Lower lobe of right lung (tissue), 2 donors: Measurements from ENCODE around the gene FTL. TPM values are rescaled to one million over a fixed set of nuclear protein-coding genes. Genes with fewer than 3 reads are reported as not detected.
A peak's percentile ranks its signal among the peaks of the same experiment; 100 is the strongest.

Experiments
- ATAC-seq, 2 donors: fragments of 200-7000 bp; cut with Tn5 transposase; one replicate each; pipeline ENCODE4 v1.9.1; 2020 to 2022; ENCODE audit warnings: mild to moderate bottlenecking in 2 of 2, moderate library complexity in 2 of 2
- DNase-seq: peaks from one replicate; pipeline ENCODE4 v3.0.0-alpha.2; 2020
- H3K27ac ChIP-seq: fragments of 200-600 bp; one replicate; pipeline ENCODE4 v1.8.0; 2022
- H3K27me3 ChIP-seq: fragments of 200-600 bp; one replicate; pipeline ENCODE4 v1.8.0; 2022; ENCODE audit warnings: low read depth
- H3K36me3 ChIP-seq: fragments of 200-600 bp; one replicate; pipeline ENCODE4 v1.8.0; 2022; ENCODE audit warnings: mild to moderate bottlenecking
- H3K4me1 ChIP-seq: fragments of 200-600 bp; one replicate; pipeline ENCODE4 v1.8.0; 2022
- H3K4me3 ChIP-seq: fragments of 200-600 bp; one replicate; pipeline ENCODE4 v1.8.0; 2022; ENCODE audit warnings: mild to moderate bottlenecking
- H3K9me3 ChIP-seq: fragments of 200-600 bp; one replicate; pipeline ENCODE4 v1.8.0; 2022
- intact Hi-C: fragments of 100-400 bp; cut with DNase I; formaldehyde crosslinking; loops from one replicate; pipeline ENCODE4 v1.11.0; 2022
- total RNA-seq: library from RNA; stranded (reverse); fragmentation: NEBNext Ultra II Directional; extraction: Animal tissue kit (Norgen Biotek cat#: 25700); gene quantifications from one replicate; pipeline ENCODE4 v1.2.1, GENCODE V29; 2021
- TF ChIP-seq, protein P1 (sequence below): fragments of 200-600 bp; IDR thresholded peaks from one replicate; pipeline ENCODE4 v1.8.0; 2022; ENCODE audit warnings: antibody characterized with exemption, mild to moderate bottlenecking
- donor health status: DM: no; HTN: yes; CAD: no; lungs with severe emphysema.

FTL gene
- total RNA-seq, 1 donor from 2014 or later, result 9,799 TPM

DNA sequence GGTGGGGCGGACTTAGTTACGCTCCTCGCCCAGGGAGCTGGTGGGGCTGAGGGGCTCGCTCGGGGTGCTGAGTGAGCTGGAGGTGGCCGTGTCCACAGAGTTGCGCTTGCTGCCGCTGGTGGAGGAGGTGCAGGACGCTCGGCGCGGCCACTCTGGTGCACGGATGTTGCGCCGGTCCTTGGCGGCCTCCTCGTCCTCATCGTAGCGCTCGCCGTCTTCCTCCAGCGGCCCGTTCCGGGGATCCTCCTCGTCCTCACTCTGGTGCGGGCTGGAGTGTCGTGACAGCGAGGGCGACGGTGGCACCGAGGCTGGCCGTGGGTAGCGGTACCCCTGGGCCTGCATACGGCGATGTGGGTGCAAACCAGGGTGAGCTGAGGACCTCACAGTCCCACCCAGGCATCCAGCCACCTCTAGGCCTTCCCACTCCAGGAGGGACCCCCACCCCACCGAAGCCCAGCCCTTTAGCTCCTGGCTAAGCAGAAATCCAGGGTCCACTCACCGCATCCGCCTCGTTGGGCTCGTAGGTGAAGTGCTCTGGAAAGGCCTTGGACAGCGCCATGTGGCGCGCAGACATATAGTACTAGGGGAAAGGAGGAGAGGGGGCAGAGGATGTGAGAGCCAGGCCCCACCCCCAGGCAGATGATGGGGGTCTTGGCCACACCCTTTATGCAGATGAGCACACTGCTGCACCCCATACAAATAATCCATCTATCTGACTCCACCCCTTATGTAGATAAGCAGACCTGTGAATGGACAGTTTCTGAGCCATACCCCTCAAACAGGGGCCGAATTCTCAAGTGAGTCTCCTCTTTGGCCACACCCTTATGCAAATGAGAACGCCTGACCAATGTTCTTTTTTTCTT, 4.4 kb downstream of the FTL start:
- intact Hi-C loops, result no loop called here

DNA sequence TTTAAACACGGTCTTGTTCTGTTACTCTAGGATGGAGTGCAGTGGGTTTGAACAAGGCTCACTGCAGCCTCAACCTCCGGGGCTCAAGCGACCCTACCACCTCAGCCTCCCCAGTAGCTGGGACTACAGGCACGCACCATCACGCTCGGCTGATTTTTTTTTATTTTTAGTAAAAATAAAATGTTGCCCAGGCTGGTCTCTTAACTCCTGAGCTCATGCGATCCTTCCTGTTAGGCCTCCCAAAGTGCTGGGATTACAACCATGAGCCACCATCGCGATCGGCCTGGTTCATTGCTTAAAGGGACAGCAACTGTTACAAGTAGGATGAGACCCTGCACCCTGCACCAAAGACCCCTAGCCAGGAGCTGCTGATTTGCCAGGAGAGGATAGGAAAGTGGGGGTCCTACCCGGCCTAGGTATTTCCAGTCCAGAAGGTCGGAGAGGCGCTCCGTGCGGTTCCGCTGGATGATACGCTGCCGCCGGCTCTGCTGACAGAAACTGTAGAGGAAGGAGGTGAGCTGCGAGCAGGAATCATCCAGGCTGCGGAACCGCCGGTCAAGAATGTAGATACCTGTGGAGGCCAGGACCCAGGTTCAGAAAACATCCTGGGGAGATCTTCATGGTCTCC, 5.1 kb downstream of the FTL start:
- no peak overlapping the region for H3K27ac ChIP-seq
- intact Hi-C loops, result no loop called here

More for the DNA sequence above, 4.4 kb downstream of the FTL start:
- no peak overlapping the region for H3K27ac ChIP-seq
- TF ChIP-seq, protein P1, sequence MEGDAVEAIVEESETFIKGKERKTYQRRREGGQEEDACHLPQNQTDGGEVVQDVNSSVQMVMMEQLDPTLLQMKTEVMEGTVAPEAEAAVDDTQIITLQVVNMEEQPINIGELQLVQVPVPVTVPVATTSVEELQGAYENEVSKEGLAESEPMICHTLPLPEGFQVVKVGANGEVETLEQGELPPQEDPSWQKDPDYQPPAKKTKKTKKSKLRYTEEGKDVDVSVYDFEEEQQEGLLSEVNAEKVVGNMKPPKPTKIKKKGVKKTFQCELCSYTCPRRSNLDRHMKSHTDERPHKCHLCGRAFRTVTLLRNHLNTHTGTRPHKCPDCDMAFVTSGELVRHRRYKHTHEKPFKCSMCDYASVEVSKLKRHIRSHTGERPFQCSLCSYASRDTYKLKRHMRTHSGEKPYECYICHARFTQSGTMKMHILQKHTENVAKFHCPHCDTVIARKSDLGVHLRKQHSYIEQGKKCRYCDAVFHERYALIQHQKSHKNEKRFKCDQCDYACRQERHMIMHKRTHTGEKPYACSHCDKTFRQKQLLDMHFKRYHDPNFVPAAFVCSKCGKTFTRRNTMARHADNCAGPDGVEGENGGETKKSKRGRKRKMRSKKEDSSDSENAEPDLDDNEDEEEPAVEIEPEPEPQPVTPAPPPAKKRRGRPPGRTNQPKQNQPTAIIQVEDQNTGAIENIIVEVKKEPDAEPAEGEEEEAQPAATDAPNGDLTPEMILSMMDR, result no peak
- no peaks in the 10 kb centered on the region for H3K27me3 ChIP-seq
- peaks cover 82% of the 10 kb centered on the region for H3K36me3 ChIP-seq
- H3K4me1 ChIP-seq, result peaks cover 34% of the 10 kb centered on the region
- DNase-seq (no peak), ATAC-seq (no peak)
- no peaks in the 10 kb centered on the region for H3K9me3 ChIP-seq
- no peak overlapping the region for H3K4me3 ChIP-seq

DNA sequence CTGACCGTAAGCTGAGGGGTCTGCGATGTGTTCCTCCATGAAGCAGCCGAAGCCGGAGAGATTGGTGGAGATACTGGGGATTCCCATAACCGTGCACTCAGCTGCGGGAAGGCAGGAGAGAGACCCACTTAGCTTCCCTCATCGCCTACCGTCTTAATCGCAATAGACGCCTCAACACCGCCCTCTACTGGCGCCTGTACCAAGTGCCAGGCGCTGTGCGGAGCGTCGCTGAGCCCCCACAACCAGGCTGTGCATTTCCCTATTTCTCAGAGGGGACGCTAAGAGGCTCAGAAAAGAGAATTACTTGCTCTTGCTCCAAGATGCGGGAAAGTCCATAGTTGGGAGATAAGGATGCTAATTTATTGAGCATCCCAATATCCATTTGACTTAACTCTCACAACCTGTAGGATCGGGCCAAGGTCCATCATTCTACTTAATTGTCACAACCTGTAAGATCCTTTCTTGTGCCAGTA, 5.8 kb downstream of the FTL start:
- Histone ChIP-seq H3K4me1 (peaks cover 32% of the 10 kb centered on the region), H3K27ac (no peak overlapping the region), H3K9me3 (no peaks in the 10 kb centered on the region), H3K4me3 (no peak overlapping the region), H3K36me3 (peaks cover 83% of the 10 kb centered on the region), H3K27me3 (no peaks in the 10 kb centered on the region)
- TF ChIP-seq, protein P1, result peak; percentile 97
- intact Hi-C loops, result no loop called here
- DNase-seq (peak; percentile 90), ATAC-seq (peak; percentile 81)

More for the DNA sequence above, 5.1 kb downstream of the FTL start:
- Histone ChIP-seq H3K4me1 (peaks cover 32% of the 10 kb centered on the region), H3K4me3 (no peak overlapping the region), H3K27me3 (no peaks in the 10 kb centered on the region), H3K36me3 (peaks cover 84% of the 10 kb centered on the region), H3K9me3 (no peaks in the 10 kb centered on the region)
- TF ChIP-seq, protein P1, result no peak
- no peak for ATAC-seq
- no peak for DNase-seq

DNA sequence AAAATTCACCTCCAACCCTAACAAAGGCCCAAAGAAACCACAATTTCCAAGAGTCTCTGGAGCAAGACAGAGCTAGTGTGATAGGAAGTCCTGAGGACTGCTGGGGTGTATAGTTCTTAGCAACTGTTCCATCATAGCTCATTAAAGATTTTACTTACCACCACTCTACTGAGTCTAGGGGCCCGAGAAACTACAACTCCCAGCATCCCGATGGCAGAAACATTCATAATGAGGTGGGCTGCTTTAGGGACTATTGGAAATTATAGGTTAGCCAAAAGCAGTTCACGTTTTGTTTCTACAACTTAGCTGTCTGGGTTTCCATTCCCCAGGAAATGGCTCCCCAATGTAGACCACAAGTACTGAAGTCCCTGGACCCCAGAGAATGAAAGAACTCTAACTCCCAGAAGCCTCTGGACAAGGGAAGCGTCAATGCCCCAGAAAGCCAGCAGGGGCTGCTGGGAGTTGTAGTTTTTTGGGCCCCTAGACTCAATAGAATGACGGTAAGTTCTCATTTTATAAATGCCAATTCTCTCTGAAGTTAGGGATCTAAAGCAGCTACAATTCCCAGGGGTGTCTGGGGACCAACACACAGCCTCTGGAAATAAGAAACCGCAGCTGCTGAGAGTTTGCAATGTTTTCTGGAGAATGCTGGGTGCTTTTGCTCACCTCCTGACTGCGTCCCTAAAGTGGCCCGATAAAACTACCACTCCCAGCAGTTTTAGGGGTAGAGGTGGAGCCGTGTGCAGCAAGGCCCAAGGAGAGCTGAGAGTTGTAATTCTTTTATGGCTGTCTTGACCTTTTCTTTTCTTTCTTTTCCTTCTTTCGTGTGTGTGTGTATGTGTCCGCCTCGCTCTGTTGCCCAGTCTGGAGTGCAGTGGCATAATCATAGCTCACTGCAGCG, 11.1 kb downstream of the FTL start:
- Histone ChIP-seq H3K27ac (no peak overlapping the region), H3K9me3 (no peaks in the 10 kb centered on the region), H3K4me3 (no peak overlapping the region), H3K36me3 (peaks cover 63% of the 10 kb centered on the region), H3K4me1 (peaks cover 6% of the 10 kb centered on the region), H3K27me3 (no peaks in the 10 kb centered on the region)
- ATAC-seq (no peak), DNase-seq (no peak)
- TF ChIP-seq, protein P1, result no peak
- intact Hi-C loops, result no loop called here

DNA sequence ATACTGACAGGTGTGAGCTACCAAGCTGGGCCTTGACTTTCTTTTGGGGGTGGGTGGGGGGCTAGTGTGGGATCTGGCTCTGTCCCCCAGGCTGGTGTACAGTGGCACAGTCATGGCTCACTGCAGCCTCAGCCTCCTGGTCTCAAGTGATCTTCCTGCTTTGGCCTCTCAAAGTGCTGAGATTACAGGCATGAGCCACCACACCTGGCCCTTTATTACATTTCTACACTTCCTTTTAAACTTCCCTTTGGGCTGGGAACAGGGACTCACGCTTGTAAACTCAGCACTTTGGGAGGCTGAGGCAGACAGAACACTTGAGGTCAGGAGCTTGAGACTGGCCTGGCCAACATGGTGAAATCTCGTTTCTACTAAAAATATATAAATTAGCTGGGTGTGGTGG, 12.0 kb downstream of the FTL start:
- Histone ChIP-seq H3K9me3 (no peaks in the 10 kb centered on the region), H3K4me1 (peaks cover 6% of the 10 kb centered on the region), H3K27me3 (no peaks in the 10 kb centered on the region), H3K4me3 (no peak overlapping the region), H3K27ac (no peak overlapping the region), H3K36me3 (peaks cover 63% of the 10 kb centered on the region)
- no peak for ATAC-seq
- TF ChIP-seq, protein P1, result no peak
- DNase-seq, result no peak
- intact Hi-C loops, result no loop called here
